ENCODE data around the gene KCNK15. TPM values are rescaled to one million over a fixed set of nuclear protein-coding genes. Genes with fewer than 3 reads are reported as not detected.
A peak's percentile ranks its signal among the peaks of the same experiment; 100 is the strongest.

KCNK15 gene
- total RNA-seq, 2 donors from 2014 or later: 0.21 to 0.27 TPM

DNA sequence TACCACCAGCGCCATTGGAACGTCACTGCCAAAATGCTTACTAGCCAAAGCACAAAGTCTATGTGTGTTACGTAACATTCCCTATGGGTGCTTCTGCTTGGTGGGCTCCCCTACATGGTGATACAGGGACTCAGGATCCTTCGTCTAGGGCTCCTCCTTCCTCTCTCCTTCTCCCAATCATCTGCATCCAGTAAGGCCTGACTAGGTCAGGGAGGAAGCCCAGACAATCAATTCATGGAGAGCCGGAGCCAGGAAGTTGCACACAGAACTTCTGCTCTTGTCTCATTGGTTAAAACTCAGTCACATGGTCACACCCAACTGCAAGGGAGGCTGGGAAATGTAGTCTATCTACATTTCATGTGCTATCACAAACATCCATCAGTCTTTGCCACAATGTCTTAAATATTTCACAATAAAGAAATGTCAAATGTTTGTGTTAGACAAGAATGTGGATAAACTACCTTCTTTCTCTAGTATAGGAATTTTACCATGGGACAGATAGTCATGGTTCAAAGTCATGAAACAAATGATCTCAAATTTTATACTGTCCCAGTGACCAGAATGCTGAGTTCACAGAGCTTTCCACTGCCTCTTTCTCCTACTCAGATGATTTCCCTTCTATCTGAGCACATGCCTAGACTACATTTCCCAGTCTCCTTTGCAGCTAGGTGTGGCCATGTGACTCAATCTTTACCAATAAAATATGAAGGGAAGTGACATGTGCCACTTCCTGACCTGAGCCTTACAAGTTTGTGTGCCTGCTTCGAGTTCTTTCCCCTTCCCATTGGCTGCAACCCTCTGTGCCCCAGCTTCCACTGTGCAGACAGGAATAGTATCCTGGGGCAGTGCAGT lies 9.3 kb upstream of the KCNK15 start:
- no peaks in the 10 kb centered on the region for H3K9me3 ChIP-seq
- H3K27me3 ChIP-seq: no peaks in the 10 kb centered on the region
- intact Hi-C loops (cut with DNase I): no loop called here
- peak; percentile 67 for DNase-seq
- TF ChIP-seq CTCF (IDR thresholded peaks at IDR 0.05): no peak
- H3K27ac ChIP-seq: no peak overlapping the region
- H3K4me3 ChIP-seq: no peak overlapping the region
- H3K4me1 ChIP-seq: no peaks in the 10 kb centered on the region
- H3K36me3 ChIP-seq: no peaks in the 10 kb centered on the region
- no peak overlapping the region for H3K9ac ChIP-seq (ENCODE audit: low read depth in 2 of 2, low read length in 2 of 2)

DNA sequence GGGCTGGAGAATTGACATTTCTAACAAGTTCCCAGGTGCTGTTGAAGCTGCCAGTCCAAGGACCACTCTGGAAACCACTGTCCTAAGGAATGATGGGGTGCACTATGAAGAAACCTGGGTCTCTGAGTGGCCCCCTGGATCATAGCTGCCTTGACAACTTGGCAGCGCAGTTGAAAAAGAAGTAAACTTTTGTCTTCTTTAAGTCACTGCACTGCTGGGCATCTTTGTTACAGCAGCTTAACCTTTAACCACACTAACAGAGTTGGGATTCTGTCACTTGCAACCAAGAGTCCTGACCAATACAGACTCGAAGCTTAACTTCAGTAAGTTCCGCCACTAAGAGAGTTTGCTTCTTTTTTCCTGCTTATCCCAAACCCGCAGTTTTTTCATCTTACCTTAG lies 8.5 kb upstream of the KCNK15 start:
- no peak overlapping the region for H3K4me3 ChIP-seq
- DNase-seq: no peak
- H3K36me3 ChIP-seq: no peaks in the 10 kb centered on the region
- no peaks in the 10 kb centered on the region for H3K27me3 ChIP-seq
- TF ChIP-seq CTCF (IDR thresholded peaks at IDR 0.05): no peak
- intact Hi-C loops (cut with DNase I): no loop called here
- H3K9me3 ChIP-seq: no peaks in the 10 kb centered on the region
- no peak overlapping the region for H3K27ac ChIP-seq
- H3K9ac ChIP-seq (ENCODE audit: low read depth in 2 of 2, low read length in 2 of 2): no peak overlapping the region
- H3K4me1 ChIP-seq: no peaks in the 10 kb centered on the region

DNA sequence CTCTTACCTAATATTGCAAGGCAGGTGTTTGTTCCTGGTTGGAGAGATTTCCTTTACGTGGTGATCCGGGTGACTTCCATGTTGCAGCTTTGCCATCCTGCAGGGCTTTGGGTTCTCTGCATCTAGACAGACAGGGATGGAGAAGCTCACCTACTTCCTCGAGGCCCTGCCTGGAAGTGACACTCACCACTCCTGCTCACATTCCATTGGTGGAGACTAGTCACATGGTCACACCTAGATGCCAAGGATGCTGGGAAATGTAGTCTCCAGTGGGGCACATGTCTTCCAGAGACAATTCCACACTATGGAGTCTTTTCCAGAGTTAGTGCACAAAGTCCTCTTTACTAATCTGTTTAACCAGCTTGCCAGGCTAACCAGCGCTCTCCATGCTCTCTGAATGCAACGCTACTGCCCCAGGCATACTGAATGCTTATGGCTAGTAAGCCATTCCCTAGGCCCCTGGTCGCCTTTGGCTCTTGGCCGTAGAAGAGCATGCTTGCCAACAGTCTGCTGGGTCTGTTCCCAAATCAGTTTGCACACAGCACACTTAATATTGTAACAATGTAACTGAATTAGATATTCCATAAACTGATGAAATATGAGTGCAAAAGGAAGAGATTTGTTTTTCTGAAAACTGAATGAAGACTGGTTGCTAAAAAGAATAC lies 6.7 kb upstream of the KCNK15 start:
- Histone ChIP-seq H3K4me1 (no peaks in the 10 kb centered on the region), H3K36me3 (no peaks in the 10 kb centered on the region), H3K27me3 (no peaks in the 10 kb centered on the region), H3K27ac (no peak overlapping the region), H3K9me3 (no peaks in the 10 kb centered on the region), H3K9ac (ENCODE audit: low read depth in 2 of 2, low read length in 2 of 2) (no peak overlapping the region), H3K4me3 (no peak overlapping the region)
- intact Hi-C loops (cut with DNase I): no loop called here
- no peak for TF ChIP-seq CTCF (IDR thresholded peaks at IDR 0.05)
- peak; percentile 76 for DNase-seq

DNA sequence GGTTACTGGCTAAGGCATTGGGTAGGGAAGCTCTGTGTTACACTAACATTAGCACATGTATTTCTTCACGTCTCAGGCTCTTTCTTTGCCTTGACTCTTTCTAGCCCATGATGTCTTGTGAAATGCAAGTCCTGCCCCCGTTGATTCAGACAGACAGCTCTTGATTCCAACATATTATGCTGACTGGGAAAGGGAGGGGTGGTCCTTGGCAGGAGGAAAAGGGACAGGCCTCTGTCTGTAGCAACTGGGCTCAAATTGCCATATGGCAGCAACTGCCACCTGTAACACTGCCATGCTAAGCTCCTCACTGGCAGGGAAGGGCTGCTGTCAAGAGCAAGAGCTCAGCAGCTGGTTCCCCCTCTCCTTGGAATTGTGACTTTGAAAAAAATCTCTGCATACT lies 5.7 kb upstream of the KCNK15 start:
- Histone ChIP-seq H3K9me3 (no peaks in the 10 kb centered on the region), H3K4me1 (no peaks in the 10 kb centered on the region), H3K36me3 (no peaks in the 10 kb centered on the region), H3K27ac (no peak overlapping the region), H3K27me3 (no peaks in the 10 kb centered on the region), H3K9ac (ENCODE audit: low read depth in 2 of 2, low read length in 2 of 2) (no peak overlapping the region), H3K4me3 (no peak overlapping the region)
- no peak for TF ChIP-seq CTCF (IDR thresholded peaks at IDR 0.05)
- no peak for DNase-seq
- intact Hi-C loops (cut with DNase I): no loop called here

- H3K27me3 ChIP-seq: peaks cover 16% of the 10 kb centered on the region
- no peak for TF ChIP-seq CTCF (IDR thresholded peaks at IDR 0.05)
- intact Hi-C loops (cut with DNase I): no loop called here
- no peak overlapping the region for H3K4me3 ChIP-seq
- no peak for DNase-seq
- H3K9ac ChIP-seq (ENCODE audit: low read depth in 2 of 2, low read length in 2 of 2): no peak overlapping the region
- H3K4me1 ChIP-seq: no peaks in the 10 kb centered on the region
- no peaks in the 10 kb centered on the region for H3K9me3 ChIP-seq
- H3K36me3 ChIP-seq: no peaks in the 10 kb centered on the region
- no peak overlapping the region for H3K27ac ChIP-seq
Observed at GRCh38 chr20:44742304-44743079, 3.2 kb upstream of the KCNK15 start.
